ENCODE results near the gene TPD52L2.

- no peak for TF ChIP-seq POLR2A (IDR thresholded peaks at IDR 0.05)
- TF ChIP-seq, protein P1, sequence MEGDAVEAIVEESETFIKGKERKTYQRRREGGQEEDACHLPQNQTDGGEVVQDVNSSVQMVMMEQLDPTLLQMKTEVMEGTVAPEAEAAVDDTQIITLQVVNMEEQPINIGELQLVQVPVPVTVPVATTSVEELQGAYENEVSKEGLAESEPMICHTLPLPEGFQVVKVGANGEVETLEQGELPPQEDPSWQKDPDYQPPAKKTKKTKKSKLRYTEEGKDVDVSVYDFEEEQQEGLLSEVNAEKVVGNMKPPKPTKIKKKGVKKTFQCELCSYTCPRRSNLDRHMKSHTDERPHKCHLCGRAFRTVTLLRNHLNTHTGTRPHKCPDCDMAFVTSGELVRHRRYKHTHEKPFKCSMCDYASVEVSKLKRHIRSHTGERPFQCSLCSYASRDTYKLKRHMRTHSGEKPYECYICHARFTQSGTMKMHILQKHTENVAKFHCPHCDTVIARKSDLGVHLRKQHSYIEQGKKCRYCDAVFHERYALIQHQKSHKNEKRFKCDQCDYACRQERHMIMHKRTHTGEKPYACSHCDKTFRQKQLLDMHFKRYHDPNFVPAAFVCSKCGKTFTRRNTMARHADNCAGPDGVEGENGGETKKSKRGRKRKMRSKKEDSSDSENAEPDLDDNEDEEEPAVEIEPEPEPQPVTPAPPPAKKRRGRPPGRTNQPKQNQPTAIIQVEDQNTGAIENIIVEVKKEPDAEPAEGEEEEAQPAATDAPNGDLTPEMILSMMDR (IDR thresholded peaks at IDR 0.05): no peak
Observed at GRCh38 chr20:63920226-63920625, 55.2 kb downstream of the TPD52L2 start.
